Fibroblast of upper back skin (primary cell): ENCODE results near the gene DPP3.
A peak's percentile ranks its signal among the peaks of the same experiment; 100 is the strongest.

Experiments used
- DNase-seq: peaks from one replicate; pipeline ENCODE4 v3.0.0-alpha.2; 2013

The DPP3 gene

DNA sequence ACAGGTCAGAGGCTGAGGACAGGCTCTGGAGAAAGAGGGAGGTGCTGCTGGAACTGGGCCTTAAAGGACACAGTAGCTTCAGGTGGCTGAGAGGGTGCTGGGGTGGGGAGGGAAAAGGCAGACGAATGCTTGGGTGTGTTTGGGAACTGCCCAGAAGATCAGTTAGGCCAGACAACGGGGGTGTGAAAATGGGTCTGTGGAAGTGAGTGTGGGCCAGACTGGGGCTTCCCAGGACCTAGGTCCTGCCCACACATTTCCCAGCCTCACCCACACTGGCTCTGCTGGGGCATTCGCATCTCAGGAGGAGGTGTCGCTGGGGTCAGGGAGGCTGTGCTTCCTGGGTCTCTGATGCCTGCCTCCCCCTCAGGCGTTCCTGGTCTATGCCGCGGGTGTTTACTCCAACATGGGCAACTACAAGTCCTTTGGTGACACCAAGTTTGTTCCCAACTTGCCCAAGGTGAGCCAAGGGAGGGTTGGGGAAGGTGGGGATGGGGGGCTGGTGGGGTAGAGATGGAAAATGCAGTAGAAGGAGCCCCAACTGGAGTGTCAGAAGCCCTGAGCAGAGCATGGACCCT lies 4.7 kb downstream of the DPP3 start:
- DNase-seq: no peak

DNA sequence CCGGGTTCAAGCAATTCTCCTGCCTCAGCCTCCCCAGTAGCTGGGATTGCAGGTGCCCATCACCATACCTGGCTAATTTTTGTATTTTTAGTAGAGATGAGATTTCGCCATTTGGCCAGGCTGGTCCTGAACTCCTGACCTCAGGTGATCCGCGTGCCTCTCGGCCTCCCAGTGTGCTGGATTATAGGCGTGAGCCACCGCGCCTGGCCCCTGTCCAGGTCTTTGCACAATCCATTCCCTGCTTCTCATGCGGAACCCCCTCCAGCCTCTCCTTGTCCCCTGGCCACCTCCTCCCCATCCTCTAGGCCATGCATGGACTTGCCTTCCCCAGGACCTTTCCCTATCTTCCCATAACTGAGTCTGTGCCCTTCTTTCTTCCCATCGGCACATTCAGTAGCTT lies 8.7 kb downstream of the DPP3 start:
- DNase-seq: no peak

DNA sequence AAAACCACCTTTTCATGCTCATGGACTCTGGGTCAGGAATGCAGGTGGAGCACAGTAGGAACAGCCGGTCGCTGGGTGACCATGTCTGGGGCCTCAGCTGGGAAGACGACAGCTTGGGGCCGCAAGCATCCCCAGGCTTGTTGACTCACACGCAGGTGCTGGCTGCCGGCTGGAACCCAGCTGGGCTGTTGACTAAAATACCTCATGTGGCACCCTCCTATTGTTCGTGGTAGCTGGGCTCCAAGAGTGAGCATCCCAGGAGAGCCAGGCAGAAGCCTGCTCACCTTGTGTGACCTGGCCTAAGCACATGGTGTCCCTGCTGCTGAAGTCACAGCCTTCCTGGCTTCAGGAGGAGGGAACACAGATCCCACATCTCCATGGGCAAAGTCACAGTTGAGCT lies 9.4 kb downstream of the DPP3 start:
- DNase-seq: no peak

DNA sequence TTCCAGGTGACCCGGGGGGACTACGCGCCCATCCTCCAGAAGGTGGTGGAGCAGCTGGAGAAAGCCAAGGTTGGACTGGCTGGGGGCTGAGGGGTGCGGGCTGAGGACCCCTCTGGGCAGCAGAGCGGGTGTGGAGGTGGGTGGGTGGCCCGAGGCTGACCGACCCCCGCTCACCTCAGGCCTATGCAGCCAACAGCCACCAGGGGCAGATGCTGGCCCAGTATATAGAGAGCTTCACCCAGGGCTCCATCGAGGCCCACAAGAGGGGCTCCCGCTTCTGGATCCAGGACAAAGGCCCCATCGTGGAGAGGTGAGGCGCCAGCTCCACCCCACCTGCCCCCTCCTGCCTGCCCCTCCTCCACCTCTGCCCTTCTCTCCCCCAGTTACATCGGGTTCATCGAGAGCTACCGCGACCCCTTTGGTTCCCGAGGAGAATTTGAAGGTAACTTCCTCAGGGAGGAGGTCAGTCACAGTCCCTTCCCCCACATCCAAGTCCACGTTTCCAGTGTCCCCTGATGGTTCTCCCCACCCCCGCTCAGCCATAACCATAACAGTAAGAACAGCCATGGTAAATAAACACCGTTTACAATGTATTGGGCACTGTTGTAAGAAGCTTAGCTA lies 11.2 kb downstream of the DPP3 start:
- DNase-seq: no peak

DNA sequence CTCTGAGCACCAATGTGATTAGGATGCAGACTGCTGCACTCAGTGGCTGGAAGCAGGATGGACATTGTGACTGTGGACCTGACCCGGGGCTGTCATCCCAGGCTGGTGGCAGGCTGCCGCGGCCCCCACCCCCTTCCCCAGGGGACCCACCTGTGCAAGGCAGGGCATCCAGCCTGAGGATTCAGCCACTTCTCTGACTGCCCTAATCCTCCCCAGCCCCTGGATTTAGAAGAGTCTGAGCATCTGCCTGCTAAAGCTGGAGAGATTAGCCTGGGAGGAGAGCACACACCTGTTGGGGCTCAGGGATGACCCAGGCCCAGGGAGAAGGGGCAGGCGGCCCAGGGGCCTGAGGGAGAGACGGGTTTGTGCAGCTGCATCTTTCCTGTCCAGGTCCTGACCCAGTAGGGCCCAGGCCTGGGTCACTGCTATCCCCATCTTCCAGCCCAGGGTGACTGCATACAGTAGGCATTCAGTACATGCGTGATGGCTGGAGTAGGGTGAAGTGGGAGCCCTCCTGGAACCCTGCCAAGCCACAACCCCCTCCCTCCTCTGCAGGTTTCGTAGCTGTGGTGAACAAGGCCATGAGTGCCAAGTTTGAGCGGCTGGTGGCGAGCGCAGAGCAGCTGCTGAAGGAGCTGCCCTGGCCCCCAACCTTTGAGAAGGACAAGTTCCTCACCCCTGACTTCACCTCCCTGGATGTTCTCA lies 12.1 kb downstream of the DPP3 start:
- DNase-seq: no peak

DNA sequence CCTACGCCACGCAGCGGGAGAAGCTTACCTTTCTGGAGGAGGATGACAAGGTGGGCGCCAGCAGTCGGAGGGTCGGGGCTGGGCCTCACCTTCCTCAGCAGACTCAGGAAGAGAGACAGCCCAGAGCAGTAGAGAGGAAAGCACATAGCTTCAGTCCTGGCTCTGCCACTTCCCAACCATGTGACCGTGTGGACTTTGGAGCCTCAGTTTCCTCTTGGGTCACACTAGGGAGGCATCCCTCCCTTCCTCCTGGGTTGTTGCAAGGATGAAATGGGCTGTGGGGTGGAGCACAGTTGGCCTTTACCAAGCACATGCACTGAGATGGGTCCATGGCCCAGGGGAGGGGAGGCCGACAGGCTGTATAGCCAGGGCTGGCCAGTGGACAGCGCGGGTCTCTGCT lies 12.9 kb downstream of the DPP3 start:
- no peak for DNase-seq

DNA sequence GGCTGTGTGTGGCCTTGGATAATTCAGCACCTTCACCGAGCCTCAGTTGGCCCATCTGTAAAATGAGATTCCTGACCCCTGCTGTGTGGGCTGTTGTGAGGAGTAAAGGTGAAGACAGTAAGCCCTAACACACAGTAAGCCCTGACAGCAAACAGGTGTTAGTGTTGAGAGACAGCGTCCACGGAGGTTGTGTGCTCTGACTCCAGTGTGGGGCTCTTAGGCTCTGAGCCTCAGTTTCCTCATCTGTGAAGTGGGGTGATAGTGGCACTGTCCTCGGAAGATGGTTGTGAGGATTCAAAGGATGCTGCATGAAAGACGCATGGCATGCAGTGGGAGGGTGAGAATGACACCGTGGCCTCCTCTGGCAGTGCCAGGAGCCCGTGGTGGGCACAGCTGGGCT lies 14.2 kb downstream of the DPP3 start:
- DNase-seq: no peak

DNA sequence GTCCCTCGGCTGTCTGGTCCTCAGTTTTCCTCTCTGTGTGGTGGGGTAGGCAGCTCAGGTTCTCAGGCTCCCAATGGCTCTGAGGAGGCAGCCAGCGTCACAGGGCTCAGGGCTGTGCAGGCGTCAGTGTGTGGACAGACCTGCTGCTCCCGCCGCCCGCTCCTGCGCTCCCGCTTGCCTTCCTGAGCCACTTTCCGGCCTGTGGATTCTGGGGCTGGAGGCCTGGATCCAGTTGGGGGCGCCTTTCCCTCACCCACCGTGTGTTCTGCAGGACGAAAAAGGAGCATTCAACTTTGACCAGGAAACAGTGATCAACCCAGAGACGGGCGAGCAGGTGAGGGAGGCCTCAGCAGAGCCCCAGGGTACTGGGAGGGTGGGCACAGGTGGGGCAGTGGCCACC lies 14.7 kb downstream of the DPP3 start:
- DNase-seq: no peak

DNA sequence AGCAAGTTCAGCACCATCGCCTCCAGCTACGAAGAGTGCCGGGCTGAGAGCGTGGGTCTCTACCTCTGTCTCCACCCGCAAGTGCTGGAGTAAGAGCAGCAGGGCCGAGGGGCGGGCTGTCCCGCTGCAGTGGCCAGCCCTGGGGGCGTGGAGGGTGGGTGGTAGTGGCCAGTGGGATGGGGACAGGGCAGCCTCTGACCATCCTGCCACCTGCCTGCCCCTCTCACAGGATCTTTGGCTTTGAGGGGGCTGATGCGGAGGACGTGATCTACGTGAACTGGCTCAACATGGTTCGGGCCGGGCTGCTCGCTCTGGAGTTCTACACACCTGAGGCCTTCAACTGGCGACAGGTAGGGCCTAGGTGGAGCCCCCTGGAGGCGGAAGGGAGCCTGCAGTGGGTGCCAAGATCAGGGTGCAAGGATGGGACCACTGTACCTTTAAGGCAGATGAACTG lies 15.2 kb downstream of the DPP3 start:
- DNase-seq: no peak

DNA sequence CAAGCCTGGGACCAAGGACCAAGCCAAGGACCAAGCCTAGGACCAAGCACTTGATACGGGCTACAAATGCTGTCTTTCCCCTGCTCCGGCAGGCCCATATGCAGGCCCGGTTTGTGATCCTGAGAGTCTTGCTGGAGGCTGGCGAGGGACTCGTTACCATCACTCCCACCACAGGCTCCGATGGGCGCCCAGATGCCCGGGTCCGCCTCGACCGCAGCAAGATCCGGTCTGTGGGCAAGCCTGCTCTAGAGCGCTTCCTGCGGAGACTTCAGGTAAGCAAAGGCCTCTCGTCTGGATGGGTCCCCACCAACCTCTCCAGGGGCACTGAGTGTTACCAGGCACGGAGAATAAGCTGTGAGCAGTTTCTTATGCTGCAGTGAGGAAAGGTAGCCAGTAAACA lies 17.0 kb downstream of the DPP3 start:
- no peak for DNase-seq

DNA sequence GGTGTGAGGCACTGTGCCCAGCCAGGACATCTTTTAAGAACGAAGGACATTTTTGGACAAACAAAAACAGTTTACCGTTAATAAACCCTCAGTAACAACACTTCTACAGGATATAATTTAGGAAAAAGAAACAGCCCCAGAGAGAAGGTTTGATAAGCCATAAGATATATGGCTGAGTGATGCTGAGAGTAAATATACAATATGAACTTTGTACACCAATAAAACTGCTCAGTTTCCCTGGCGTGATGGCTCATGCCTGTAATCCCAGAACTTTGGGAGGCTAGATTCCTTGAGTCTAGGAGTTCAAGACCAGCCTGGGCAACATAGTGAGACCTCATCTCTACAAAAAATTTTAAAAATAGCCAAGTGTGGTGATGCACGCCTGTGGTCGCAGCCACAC lies 18.3 kb downstream of the DPP3 start:
- no peak for DNase-seq

DNA sequence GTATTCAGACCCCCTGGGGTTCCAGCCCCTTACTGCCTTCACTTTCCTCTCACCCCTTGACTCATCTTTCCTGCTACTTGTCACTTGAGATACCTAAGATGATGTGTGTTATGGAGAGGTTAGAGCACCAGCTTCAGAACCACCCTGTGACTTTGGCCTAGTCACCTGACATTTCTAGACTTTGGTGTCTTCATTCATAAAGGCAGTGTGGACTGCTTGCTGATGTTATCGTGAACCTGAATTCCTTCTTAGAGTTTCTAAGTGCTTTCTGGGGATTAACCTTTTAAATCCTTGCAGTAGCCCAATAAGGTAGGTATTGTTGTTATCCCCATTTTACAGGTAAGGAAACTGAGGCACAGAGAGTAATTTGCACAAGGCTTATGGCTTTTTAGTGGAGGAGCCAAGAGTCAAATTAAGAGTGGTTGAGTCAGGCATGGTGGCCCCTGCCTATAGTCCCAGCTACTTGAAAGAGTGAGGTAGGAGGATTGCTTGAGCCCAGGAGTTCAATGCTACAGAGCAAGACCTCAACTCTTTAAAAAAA lies 25.1 kb downstream of the DPP3 start:
- no peak for DNase-seq

DNA sequence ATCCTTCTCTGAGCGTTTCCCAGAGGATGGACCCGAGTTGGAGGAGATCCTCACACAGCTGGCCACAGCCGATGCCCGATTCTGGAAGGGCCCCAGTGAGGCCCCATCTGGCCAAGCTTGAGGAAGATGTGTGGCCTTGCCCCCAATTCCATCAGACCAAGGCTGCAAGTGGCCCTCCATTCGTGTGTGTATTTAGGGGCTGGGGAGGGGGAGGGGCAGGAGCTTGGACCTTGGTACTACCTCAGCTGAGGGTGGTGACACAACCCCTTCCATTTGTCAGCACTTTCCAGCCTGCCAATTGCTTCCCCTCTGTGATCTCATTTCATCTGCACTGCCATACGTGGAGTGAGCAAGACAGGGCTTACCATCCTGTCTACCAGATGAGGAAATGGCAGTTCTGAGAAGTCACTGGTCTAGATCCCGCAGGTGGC lies 28.9 kb downstream of the DPP3 start:
- no peak for DNase-seq

DNA sequence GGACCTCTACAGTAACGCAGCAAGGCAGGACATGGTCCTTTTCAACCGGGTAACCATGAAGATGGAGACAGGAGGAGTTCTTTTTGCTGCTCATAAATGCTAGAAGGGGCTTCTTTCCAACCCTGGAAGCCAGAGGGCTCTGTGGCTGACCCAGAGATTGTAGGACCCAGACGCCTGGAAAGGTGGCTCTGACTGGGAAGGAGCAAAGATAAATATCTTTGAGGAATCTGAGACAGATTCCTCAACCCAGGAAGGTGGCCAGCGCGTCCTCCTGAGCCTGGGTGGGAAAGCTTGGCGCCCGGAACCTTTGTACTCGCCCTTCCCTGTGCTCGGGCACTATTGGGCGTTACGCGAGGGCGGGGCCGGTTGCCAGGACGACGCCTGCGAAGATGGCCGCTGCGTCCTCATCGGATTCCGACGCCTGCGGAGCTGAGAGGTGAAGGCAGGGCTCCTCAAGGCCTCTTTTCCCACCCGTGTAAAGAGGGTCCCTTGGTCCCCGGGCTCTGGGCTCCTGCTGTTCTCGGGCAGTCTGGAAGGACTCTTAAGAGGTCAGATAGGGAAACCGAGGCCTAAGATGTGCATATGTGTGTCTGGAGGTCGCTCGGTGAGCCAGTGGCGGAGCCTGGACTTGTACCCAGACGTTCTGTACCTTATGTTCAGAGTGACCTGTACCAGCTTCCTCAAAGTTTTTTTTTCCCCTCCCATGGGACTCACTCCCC lies 30.2 kb downstream of the DPP3 start, which contains the start of gene BBS1:
BBS1 (plus strand) TSS at position 365 of the 719 bp plus-strand sequence; CDS start at position 390, 25 bp downstream.
- DNase-seq: peak; percentile 75

DNA sequence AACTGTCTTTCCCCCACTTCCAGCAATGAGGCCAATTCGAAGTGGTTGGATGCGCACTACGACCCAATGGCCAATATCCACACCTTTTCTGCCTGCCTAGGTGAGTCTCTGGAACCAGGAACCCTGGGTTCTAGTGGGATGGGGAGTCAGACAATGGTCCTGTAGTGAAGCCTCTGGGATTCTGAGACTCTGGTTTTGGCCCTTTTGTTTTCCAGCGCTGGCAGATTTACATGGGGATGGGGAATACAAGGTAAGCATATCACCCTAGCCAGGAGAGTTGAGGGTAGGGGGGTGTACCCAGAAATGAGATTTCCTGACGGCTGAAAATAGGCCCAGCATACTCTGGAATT lies 30.7 kb downstream of the DPP3 start:
- no peak for DNase-seq

DNA sequence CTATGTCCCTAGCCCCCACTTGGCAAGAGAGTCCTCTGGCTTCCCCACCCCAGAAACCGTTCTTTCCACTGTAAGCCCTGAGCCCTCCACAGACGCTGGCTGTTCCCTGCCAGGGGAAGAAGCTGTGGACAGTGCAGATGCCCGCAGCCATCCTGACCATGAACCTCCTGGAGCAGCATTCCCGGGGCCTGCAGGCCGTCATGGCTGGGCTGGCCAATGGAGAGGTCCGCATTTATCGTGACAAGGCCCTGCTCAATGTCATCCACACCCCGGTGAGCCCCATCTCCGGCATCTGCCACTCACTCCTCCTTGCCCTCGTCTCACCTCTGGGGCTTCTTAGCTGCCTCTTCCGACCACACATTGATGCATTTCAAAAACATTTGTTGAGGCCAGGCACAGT lies 43.4 kb downstream of the DPP3 start:
- no peak for DNase-seq

DNA sequence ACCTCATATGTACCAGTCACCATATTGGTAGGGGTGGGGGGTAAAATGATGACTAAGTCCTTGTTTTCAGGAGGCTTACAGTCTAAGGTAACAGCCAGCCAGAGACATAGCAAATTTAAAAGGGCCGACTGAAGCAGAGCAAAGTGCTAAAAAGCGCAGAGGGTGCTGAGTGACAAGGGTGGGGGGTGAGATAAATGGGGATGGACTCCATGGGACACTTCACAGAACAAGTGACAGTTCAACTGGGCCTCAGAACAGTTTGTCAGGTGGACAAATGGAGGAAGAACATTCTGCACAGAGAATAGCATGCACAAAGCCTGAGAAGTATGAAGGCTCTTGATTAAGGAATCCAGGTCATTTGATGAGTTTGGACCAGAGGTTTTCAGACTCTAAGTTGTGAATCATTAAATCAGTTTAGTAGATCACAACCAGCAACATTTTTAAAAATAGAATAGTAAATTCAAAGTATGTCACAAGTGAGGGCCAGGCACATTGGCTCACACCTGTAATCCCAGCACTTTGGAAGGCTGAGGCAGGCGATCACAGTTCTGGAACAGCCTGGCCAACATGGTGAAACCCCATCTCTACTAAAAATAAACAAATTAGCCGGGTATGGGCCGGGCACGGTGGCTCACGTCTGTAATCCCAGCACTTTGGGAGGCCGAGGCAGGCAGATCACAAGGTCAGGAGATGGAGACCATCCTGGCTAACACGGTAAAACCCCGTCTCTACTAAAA lies 44.2 kb downstream of the DPP3 start:
- no peak for DNase-seq

DNA sequence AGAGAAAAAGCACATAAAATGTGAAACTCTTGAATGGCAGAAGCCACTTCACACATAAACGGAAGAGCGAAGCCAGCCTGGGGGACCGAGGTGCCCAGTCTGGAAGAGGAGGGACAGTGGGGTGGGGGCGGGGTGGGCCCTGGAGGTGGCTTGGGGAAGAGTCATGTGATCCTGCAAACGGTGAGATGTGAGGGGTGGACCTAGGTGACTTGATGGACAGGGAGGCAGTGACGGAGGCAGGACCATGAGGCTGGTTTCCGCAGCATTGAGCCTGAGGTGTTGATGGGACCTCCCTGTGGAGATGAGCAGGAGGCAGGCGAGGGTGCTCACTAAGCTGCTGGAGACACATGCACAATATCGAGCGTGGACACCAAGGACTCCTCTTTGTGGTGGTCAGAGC lies 48.8 kb downstream of the DPP3 start:
- no peak for DNase-seq

DNA sequence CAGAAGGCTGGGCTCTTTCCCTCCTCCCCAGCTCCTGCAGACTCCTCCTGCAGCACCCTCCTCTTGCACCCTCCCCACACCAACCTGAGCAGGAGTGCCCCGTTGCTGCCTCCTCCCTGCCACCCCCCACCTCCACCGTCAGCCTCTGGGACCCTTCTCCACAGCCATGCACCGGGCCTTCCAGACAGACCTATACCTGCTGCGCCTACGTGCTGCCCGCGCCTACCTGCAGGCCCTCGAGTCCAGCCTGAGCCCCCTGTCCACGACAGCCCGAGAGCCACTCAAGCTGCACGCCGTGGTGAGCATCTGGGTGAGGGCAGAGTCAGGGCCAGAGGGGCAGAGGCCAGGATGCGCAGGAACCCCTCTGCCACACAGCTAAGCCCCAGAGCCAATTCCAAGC lies 49.4 kb downstream of the DPP3 start:
- DNase-seq: no peak

DNA sequence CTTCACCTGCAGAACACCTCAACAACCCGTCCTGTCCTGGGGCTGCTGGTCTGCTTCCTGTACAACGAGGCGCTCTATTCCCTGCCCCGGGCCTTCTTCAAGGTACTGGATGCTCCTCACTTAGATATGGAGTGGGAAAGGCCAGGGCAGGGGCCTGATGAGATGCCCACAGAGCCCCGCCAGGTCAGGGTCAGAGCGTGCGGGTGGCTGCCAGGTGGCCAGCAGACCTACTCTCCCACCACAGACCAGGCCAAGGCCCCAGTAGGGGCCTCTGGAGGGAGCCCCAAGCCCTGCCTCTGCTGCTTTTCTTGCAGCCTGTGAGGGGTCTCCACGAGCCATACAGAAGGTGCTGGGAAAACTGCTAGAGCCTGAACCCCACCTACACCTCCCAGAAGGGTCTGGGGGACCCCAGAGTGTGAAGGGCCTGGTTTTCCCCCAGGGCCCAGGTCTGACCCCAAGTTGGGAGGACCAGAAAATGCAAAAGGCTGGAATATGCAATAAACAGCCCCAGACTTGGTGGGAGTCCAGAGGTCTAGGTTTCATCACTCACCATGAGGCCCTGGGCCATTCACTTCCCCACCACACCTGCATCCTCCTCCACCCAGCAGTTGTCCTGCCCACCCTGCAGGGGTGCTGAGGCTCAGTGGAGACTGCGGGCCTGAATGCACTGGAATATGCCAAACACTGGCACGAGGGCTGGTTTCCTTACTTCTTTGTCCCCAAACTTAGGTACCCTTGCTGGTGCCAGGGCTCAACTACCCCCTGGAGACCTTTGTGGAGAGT lies 50.9 kb downstream of the DPP3 start:
- no peak for DNase-seq

DNA sequence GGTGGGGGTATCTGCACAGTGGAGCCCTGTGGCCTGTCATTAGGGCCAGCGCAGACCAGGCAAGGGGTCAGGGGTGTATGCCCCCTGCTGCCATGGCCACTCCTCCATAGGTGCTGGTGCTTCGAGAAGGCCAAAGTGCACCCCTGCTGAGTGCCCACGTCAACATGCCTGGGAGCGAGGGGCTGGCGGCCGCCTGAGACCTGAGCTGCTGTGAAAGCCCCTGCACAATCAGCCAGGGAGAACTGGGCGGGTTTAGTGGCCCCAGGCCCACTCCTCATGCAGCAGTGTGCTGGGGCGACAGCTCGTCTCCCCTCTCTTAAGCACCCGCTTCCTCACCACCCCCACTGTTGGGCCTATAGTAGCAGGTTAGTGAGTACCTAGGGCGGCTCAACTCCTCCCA lies 51.6 kb downstream of the DPP3 start:
- no peak for DNase-seq

DNA sequence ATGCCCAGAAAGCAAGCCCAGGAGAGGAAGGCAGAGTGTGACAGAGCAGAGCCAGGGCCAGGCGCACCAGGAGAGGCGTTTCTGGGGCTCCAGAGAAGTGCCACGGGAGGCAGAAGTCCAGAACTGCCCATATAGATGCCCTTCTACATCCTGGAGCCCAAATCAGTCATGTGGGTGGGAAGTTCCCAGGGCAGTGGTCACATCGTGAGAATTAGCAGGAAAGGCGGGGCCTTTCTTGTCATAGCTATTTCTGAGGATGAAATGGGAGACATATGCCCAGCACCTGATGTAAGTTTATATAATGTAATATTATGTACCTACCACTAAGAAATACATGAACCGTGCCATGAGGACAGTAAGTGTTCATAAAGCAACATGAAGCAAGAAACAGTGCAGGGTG lies 52.5 kb downstream of the DPP3 start:
- DNase-seq: no peak
